GM23248 (cell line): ENCODE data around the gene GANC.

Source experiments
- EZH2 ChIP-seq: fragments of 200-600 bp; sonication (generic); IDR thresholded peaks from 2 replicates; pipeline ENCODE4 v1.6.1; 2018; ENCODE audit warnings: antibody characterized with exemption, mild to moderate bottlenecking; ENCODE audit not compliant: insufficient read depth, poor library complexity, severe bottlenecking
- EZH2phosphoT487 ChIP-seq: fragments of 200-600 bp; sonication (generic); IDR thresholded peaks from 2 replicates; pipeline ENCODE4 v1.6.1; 2018; ENCODE audit warnings: antibody characterized with exemption, moderate library complexity, mild to moderate bottlenecking, low read depth; ENCODE audit not compliant: insufficient read depth

DNA sequence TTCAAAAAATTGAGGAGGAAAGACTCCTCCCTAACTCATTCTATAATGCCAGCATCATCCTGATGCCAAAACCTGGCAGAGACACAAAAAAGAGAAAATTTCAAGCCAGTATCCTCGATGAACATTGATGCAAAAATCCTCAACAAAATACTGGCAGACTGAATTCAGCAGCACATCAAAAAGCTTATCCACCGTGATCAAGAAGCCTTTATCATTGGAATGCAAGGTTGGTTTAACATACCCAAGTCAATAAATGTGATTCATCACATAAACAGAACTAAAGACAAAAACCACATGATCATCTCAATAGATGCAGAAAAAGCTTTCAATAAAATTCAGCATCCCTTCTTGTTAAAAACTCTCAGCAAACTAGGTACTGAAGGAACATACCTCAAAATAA is 62.1 kb downstream of the GANC start:
- no peak for TF ChIP-seq EZH2phosphoT487
- TF ChIP-seq EZH2, result no peak
